Measurements from ENCODE around the gene EXOC2.

Gene EXOC2

GRCh38 chr6:692858-693722 lies at the start of gene EXOC2:
EXOC2 (minus strand) TSS chr6:693139; CDS start chr6:637818, 55,321 bp downstream.
- DNase-seq (ENCODE audit: low read depth, low spot score), result peak; percentile 48

GRCh38 chr6:741410-742339 lies 48.7 kb upstream of the EXOC2 start:
- DNase-seq (ENCODE audit: low read depth, low spot score), result no peak

GRCh38 chr6:736657-737446 lies 43.9 kb upstream of the EXOC2 start:
- DNase-seq (ENCODE audit: low read depth, low spot score), result no peak

GRCh38 chr6:733431-734219 lies 40.7 kb upstream of the EXOC2 start:
- no peak for DNase-seq (ENCODE audit: low read depth, low spot score)

GRCh38 chr6:731924-732323 lies 39.0 kb upstream of the EXOC2 start:
- DNase-seq (ENCODE audit: low read depth, low spot score), result no peak

GRCh38 chr6:729606-730320 lies 36.8 kb upstream of the EXOC2 start:
- no peak for DNase-seq (ENCODE audit: low read depth, low spot score)

- DNase-seq (ENCODE audit: low read depth, low spot score), result no peak
These were observed 34.9 kb upstream of the EXOC2 start for GRCh38 chr6:727856-728255.

GRCh38 chr6:723540-723939 lies 30.6 kb upstream of the EXOC2 start:
- no peak for DNase-seq (ENCODE audit: low read depth, low spot score)

- DNase-seq (ENCODE audit: low read depth, low spot score), result no peak
These were observed 29.7 kb upstream of the EXOC2 start for GRCh38 chr6:722608-723007.

GRCh38 chr6:722077-722524 lies 29.2 kb upstream of the EXOC2 start:
- DNase-seq (ENCODE audit: low read depth, low spot score), result peak; percentile 17

- no peak for DNase-seq (ENCODE audit: low read depth, low spot score)
These were observed 25.4 kb upstream of the EXOC2 start for GRCh38 chr6:718345-718744.

GRCh38 chr6:717135-717534 lies 24.2 kb upstream of the EXOC2 start:
- DNase-seq (ENCODE audit: low read depth, low spot score), result no peak

GRCh38 chr6:715709-716491 lies 23.0 kb upstream of the EXOC2 start:
- no peak for DNase-seq (ENCODE audit: low read depth, low spot score)

- DNase-seq (ENCODE audit: low read depth, low spot score), result no peak
These were observed 21.2 kb upstream of the EXOC2 start for GRCh38 chr6:714100-714499.

GRCh38 chr6:713351-713750 lies 20.4 kb upstream of the EXOC2 start:
- no peak for DNase-seq (ENCODE audit: low read depth, low spot score)

GRCh38 chr6:712805-713204 lies 19.9 kb upstream of the EXOC2 start:
- no peak for DNase-seq (ENCODE audit: low read depth, low spot score)

GRCh38 chr6:711925-712324 lies 19.0 kb upstream of the EXOC2 start:
- DNase-seq (ENCODE audit: low read depth, low spot score), result no peak

- no peak for DNase-seq (ENCODE audit: low read depth, low spot score)
These were observed 17.9 kb upstream of the EXOC2 start for GRCh38 chr6:710601-711571.

All from iPS DF 19.7 (cell line).